Endothelial cell of hepatic sinusoid (primary cell): ENCODE data around the gene ST3GAL6.

ENCODE experiments used
- in situ Hi-C: cut with HindIII; loops from 2 replicates; pipeline ENCODE4 v1.10.0; 2017; ENCODE audit warnings: low sequenced_read_pairs

The ST3GAL6 gene

GRCh38 chr3:98763076-98763475 is at the start of gene ST3GAL6:
ST3GAL6 (plus strand) TSS chr3:98763340; CDS start chr3:98768441, 5,101 bp downstream.
- in situ Hi-C loops, result no loop called here

GRCh38 chr3:98713984-98714383 is 49.2 kb upstream of the ST3GAL6 start:
- in situ Hi-C loops, result no loop called here

- in situ Hi-C loops, result no loop called here
Measured at GRCh38 chr3:98717584-98717983, 45.6 kb upstream of the ST3GAL6 start.

- in situ Hi-C loops, result no loop called here
Measured at GRCh38 chr3:98718730-98719129, 44.4 kb upstream of the ST3GAL6 start.

GRCh38 chr3:98721776-98722175 is 41.4 kb upstream of the ST3GAL6 start:
- in situ Hi-C loops, result no loop called here

- in situ Hi-C loops, result no loop called here
Measured at GRCh38 chr3:98722389-98722788, 40.8 kb upstream of the ST3GAL6 start.

- in situ Hi-C loops, result no loop called here
Measured at GRCh38 chr3:98725352-98725751, 37.8 kb upstream of the ST3GAL6 start.

GRCh38 chr3:98726084-98726483 is 37.1 kb upstream of the ST3GAL6 start:
- in situ Hi-C loops, result no loop called here

GRCh38 chr3:98727638-98728037 is 35.5 kb upstream of the ST3GAL6 start:
- in situ Hi-C loops, result no loop called here

GRCh38 chr3:98728672-98729071 is 34.5 kb upstream of the ST3GAL6 start:
- in situ Hi-C loops, result no loop called here

GRCh38 chr3:98730338-98730737 is 32.8 kb upstream of the ST3GAL6 start:
- in situ Hi-C loops, result no loop called here

GRCh38 chr3:98730886-98731537 is 32.1 kb upstream of the ST3GAL6 start:
- in situ Hi-C loops, result no loop called here

- in situ Hi-C loops, result no loop called here
Measured at GRCh38 chr3:98731720-98732285, 31.3 kb upstream of the ST3GAL6 start.

- in situ Hi-C loops, result no loop called here
Measured at GRCh38 chr3:98732286-98733052, 30.7 kb upstream of the ST3GAL6 start.

GRCh38 chr3:98733053-98733811 is 29.9 kb upstream of the ST3GAL6 start:
- in situ Hi-C loops, result no loop called here

GRCh38 chr3:98733812-98734281 is 29.3 kb upstream of the ST3GAL6 start:
- in situ Hi-C loops, result no loop called here

- in situ Hi-C loops, result no loop called here
Measured at GRCh38 chr3:98734306-98734705, 28.8 kb upstream of the ST3GAL6 start.

GRCh38 chr3:98734735-98735134 is 28.4 kb upstream of the ST3GAL6 start:
- in situ Hi-C loops, result no loop called here

- in situ Hi-C loops, result no loop called here
Measured at GRCh38 chr3:98735296-98735695, 27.8 kb upstream of the ST3GAL6 start.

GRCh38 chr3:98735761-98736269 is 27.3 kb upstream of the ST3GAL6 start:
- in situ Hi-C loops, result no loop called here

GRCh38 chr3:98737301-98737700 is 25.8 kb upstream of the ST3GAL6 start:
- in situ Hi-C loops, result no loop called here
